Kidney (tissue), 14 donors: ENCODE results near the gene RFPL2. TPM values are rescaled to one million over a fixed set of nuclear protein-coding genes. Genes with fewer than 3 reads are reported as not detected.

ENCODE experiments used
- DNase-seq, 5 donors: peaks; one replicate each; pipeline ENCODE4 v3.0.0-alpha.2; 2013 to 2020
- FAIRE-seq: peaks from 2 replicates; lab custom pipeline; 2012; peaks lifted over from hg19 to GRCh38; lab: Jason Lieb, UNC
- H3K27ac ChIP-seq, 2 donors: one replicate each; pipeline ENCODE4 v1.7.0; 2013; ENCODE audit warnings: low read depth in 2 of 2, low read length in 2 of 2, inconsistent platforms in 1 of 2
- H3K27me3 ChIP-seq: one replicate; pipeline ENCODE4 v1.7.1; 2013; ENCODE audit warnings: low read length, inconsistent platforms; ENCODE audit not compliant: control insufficient read depth, insufficient read depth
- H3K36me3 ChIP-seq, 3 donors: one replicate each; pipeline versions ENCODE4 v1.7.0 to v1.7.1; 2013; ENCODE audit warnings: low read length in 3 of 3, control low read depth in 1 of 3, inconsistent platforms in 1 of 3; ENCODE audit not compliant: insufficient read depth in 3 of 3, control insufficient read depth in 2 of 3
- H3K4me1 ChIP-seq, 3 donors: one replicate each; pipeline versions ENCODE4 v1.7.0 to v1.7.1; 2013; ENCODE audit warnings: low read length in 3 of 3, inconsistent platforms in 1 of 3, low read depth in 1 of 3; ENCODE audit not compliant: control insufficient read depth in 2 of 3, insufficient read depth in 2 of 3
- H3K4me3 ChIP-seq, 3 donors: one replicate each; pipeline versions ENCODE4 v1.7.0 to v1.8.1; 2013; ENCODE audit warnings: low read length in 3 of 3, control low read depth in 1 of 3, inconsistent platforms in 1 of 3
- H3K9ac ChIP-seq, 3 donors: one replicate each; pipeline versions ENCODE4 v1.7.0 to v1.7.1; 2013; ENCODE audit warnings: low read length in 3 of 3, control low read depth in 1 of 3, inconsistent platforms in 1 of 3
- H3K9me3 ChIP-seq, 3 donors: one replicate each; pipeline versions ENCODE4 v1.7.0 to v1.7.1; 2013; ENCODE audit warnings: low read length in 3 of 3, control low read depth in 1 of 3, inconsistent platforms in 1 of 3; ENCODE audit not compliant: control insufficient read depth in 2 of 3, insufficient read depth in 1 of 3
- intact Hi-C: fragments of 100-400 bp; cut with DNase I; formaldehyde crosslinking; loops from one replicate; pipeline ENCODE4 v1.11.1; 2022
- polyA plus RNA-seq: library from polyadenylated mRNA; stranded (reverse); fragments of 350-450 nt; fragmentation: Illumina TruSeq; extraction: RNeasy Lipid Tissue Mini Kit (QIAGEN cat#74804); gene quantifications from one replicate; pipeline ENCODE4 v1.2.3, GENCODE V29; 2014; ENCODE audit warnings: low read depth, low replicate concordance; ENCODE audit not compliant: insufficient read depth
- total RNA-seq: library from RNA; stranded (reverse); fragmentation: NEBNext Ultra II Directional; extraction: Animal tissue kit (Norgen Biotek cat#: 25700); gene quantifications from one replicate; pipeline ENCODE4 v1.2.1, GENCODE V29; 2021
- TF ChIP-seq, protein P1 (sequence below): IDR thresholded peaks from 3 replicates; pipeline ENCODE4 v1.5.1; 2012; ENCODE audit warnings: mild to moderate bottlenecking, moderate library complexity, borderline replicate concordance; ENCODE audit not compliant: insufficient read depth; ENCODE audit errors: extremely low read depth
- donor health status: control.
- donor health status: control.
- donor health status: control.
- donor health status: control.
- donor health status: control.
- donor health status: DM: yes; HTN: yes; CAD: no.
- donor health status: Normal renal cell carcinoma (clear cell type).

The RFPL2 gene
- total and polyA plus RNA-seq, 2 donors from 2014 or later = not detected

DNA sequence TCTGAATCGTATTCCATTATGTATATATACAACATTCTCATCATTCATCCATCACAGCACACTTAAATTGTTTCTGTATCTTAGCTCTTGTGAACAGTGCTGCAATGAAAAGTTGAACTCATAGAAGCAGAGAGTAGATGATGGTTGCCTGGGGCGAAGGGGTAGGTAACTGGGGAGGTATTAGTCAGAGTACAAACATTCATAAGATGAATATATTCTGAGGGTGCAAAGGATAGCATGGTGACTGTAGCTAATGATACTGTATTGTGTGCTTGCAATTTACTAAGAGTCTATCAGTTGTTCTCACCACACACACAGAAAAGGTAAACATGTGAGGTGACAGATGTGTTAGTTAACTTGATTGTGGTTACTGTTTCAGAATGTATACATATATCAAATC, 12.6 kb upstream of the RFPL2 start:
- no peak overlapping the region for H3K27ac ChIP-seq
- H3K36me3 ChIP-seq = no peaks in the 10 kb centered on the region
- no peaks in the 10 kb centered on the region for H3K4me1 ChIP-seq
- TF ChIP-seq, protein P1, sequence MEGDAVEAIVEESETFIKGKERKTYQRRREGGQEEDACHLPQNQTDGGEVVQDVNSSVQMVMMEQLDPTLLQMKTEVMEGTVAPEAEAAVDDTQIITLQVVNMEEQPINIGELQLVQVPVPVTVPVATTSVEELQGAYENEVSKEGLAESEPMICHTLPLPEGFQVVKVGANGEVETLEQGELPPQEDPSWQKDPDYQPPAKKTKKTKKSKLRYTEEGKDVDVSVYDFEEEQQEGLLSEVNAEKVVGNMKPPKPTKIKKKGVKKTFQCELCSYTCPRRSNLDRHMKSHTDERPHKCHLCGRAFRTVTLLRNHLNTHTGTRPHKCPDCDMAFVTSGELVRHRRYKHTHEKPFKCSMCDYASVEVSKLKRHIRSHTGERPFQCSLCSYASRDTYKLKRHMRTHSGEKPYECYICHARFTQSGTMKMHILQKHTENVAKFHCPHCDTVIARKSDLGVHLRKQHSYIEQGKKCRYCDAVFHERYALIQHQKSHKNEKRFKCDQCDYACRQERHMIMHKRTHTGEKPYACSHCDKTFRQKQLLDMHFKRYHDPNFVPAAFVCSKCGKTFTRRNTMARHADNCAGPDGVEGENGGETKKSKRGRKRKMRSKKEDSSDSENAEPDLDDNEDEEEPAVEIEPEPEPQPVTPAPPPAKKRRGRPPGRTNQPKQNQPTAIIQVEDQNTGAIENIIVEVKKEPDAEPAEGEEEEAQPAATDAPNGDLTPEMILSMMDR = no peak
- H3K27me3 ChIP-seq = no peaks in the 10 kb centered on the region
- intact Hi-C loops = no loop called here
- H3K4me3 ChIP-seq = no peak overlapping the region
- no peaks in the 10 kb centered on the region for H3K9me3 ChIP-seq
- FAIRE-seq = no peak
- no peak overlapping the region for H3K9ac ChIP-seq
- no peak for DNase-seq

DNA sequence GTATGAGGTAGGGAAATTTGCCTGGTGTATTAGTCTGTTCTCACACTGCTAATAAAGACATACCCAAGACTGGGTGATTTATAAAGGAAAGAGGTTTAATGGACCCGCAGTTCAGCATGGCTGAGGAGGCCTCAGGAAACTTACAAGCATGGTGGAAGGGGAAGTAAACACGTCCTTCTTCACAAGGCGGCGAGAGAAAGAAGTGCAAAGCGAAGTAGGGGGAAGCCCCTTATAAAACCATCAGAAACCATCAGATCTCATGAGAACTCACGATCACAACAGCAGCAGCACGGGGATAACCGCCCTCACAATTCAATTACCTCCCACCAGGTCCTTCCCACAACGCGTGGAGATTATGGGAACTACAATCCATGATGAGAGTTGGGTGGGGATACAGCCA, 12.0 kb upstream of the RFPL2 start:
- TF ChIP-seq, protein P1 = no peak
- H3K27ac ChIP-seq = no peak overlapping the region
- intact Hi-C loops = no loop called here
- H3K36me3 ChIP-seq = no peaks in the 10 kb centered on the region
- DNase-seq (no peak), FAIRE-seq (no peak)
- no peak overlapping the region for H3K4me3 ChIP-seq
- no peaks in the 10 kb centered on the region for H3K4me1 ChIP-seq
- no peaks in the 10 kb centered on the region for H3K9me3 ChIP-seq
- H3K27me3 ChIP-seq = no peaks in the 10 kb centered on the region
- H3K9ac ChIP-seq = no peak overlapping the region

GRCh38 chr22:32211011-32211410, 6.1 kb upstream of the RFPL2 start:
- FAIRE-seq (no peak), DNase-seq (no peak)
- Histone ChIP-seq H3K9ac (no peak overlapping the region), H3K27me3 (no peaks in the 10 kb centered on the region), H3K36me3 (no peaks in the 10 kb centered on the region), H3K9me3 (no peaks in the 10 kb centered on the region), H3K27ac (no peak overlapping the region), H3K4me1 (no peaks in the 10 kb centered on the region), H3K4me3 (no peak overlapping the region)
- intact Hi-C loops = no loop called here
- TF ChIP-seq, protein P1 = no peak

- TF ChIP-seq, protein P1 = no peak
- no peaks in the 10 kb centered on the region for H3K4me1 ChIP-seq
- FAIRE-seq = no peak
- H3K27me3 ChIP-seq = no peaks in the 10 kb centered on the region
- H3K4me3 ChIP-seq = no peak overlapping the region
- no peaks in the 10 kb centered on the region for H3K9me3 ChIP-seq
- intact Hi-C loops = no loop called here
- no peak for DNase-seq
- H3K36me3 ChIP-seq = no peaks in the 10 kb centered on the region
- H3K27ac ChIP-seq = no peak overlapping the region
- no peak overlapping the region for H3K9ac ChIP-seq
Measured at GRCh38 chr22:32208681-32209080, 3.8 kb upstream of the RFPL2 start.
